ENCODE data around the gene MCHR1. TPM values are rescaled to one million over a fixed set of nuclear protein-coding genes. Genes with fewer than 3 reads are reported as not detected.

MCHR1 gene
- total and polyA plus RNA-seq, 2 of the 13 experiments (the other 11 are each of a cell fraction or from before 2014, with no cell fraction given), result 0.40 to 0.83 TPM

DNA sequence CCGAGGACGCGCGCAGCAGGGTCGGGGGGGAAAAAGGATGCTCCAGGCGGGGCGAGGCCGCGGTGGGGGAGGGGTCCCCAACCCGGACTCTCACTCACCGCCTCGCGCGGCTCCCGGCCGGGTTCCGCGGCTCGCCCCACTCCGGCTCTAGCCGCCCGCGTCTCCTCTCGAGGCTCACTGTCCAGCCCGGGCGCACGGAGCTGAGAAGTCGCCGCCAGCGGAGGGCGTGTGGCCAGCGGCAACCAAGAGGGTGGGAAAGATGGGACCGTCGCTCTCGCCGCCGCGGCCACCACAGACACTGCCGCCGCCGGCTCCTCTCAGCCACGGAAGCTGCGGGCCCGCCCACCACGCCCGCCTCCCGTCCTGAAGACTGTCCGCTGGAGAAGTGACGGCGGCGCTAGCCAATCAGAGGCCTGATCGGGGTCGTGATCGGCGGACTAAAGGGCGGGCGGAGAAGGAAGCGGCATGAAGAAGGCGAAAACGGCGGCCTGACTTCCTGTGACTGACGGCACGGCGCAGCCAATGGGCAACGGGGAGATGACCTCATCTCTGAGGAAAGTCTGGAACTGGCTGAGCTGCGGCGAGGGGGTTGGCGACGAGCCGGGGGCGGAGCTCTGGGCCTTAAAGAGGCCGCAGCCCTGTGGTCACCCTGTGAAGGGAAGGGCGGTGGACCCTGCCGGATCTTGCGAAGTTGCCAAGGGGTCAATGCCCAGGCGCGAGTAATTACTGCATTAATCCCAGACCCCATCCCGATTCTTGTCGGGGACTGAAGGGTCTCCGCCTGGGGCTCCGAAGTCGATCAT is 42.7 kb upstream of the MCHR1 start, which contains the start of gene MRTFA (continued):
- TF ChIP-seq ZSCAN12 (CRISPR knock-in tag; IDR thresholded peaks at IDR 0.05) (peak; percentile 38; the same call in 1 of the 2 replicates), THAP11 (CRISPR knock-in tag; IDR thresholded peaks at IDR 0.05) (peak; percentile 82), ZNF17 (CRISPR knock-in tag; IDR thresholded peaks at IDR 0.05) (no peak), HNRNPL (IDR thresholded peaks at IDR 0.05; ENCODE audit: low read depth, low read length) (0 out of 2 replicates have a peak, but pooled peaks have one; percentile 11), ZNF720 (CRISPR knock-in tag; IDR thresholded peaks at IDR 0.05) (no peak), PTBP1 (IDR thresholded peaks at IDR 0.05; ENCODE audit: low read depth, low read length, poor library complexity, severe bottlenecking) (no peak), U2AF2 (IDR thresholded peaks at IDR 0.05; ENCODE audit: low read depth, low read length) (no peak), NFKBIZ (CRISPR knock-in tag; IDR thresholded peaks at IDR 0.05) (no peak), ZSCAN30 (CRISPR knock-in tag; IDR thresholded peaks at IDR 0.05) (no peak), NFKB2 (CRISPR knock-in tag; IDR thresholded peaks at IDR 0.05; ENCODE audit: borderline replicate concordance) (no peak), FOXK1 (CRISPR knock-in tag; IDR thresholded peaks at IDR 0.05; ENCODE audit: borderline replicate concordance, low read depth) (peak; percentile 43; the same call in 1 of the 2 replicates), ZNF225 (CRISPR knock-in tag; IDR thresholded peaks at IDR 0.05) (no peak), IKZF1 (IDR thresholded peaks at IDR 0.05) (no peak), AKAP8 (CRISPR knock-in tag; IDR thresholded peaks at IDR 0.05) (peak; percentile 77; the same call in 1 of the 2 replicates), ZBTB21 (CRISPR knock-in tag; IDR thresholded peaks at IDR 0.05) (no peak), ZNF451 (CRISPR knock-in tag; IDR thresholded peaks at IDR 0.05) (peak; percentile 68), SMARCE1 (IDR thresholded peaks at IDR 0.05; ENCODE audit: borderline replicate concordance) (no peak), KLF9 (CRISPR knock-in tag; IDR thresholded peaks at IDR 0.05; ENCODE audit: low read depth) (no peak), FOXA3 (CRISPR knock-in tag; IDR thresholded peaks at IDR 0.05) (no peak), TGIF2 (CRISPR knock-in tag; IDR thresholded peaks at IDR 0.05) (peak; percentile 48; the same call in 1 of the 2 replicates), NCOA2 (CRISPR knock-in tag; IDR thresholded peaks at IDR 0.05) (no peak), ZNF230 (CRISPR knock-in tag; IDR thresholded peaks at IDR 0.05) (0 out of 2 replicates have a peak, but pooled peaks have one; percentile 65), CENPX (CRISPR knock-in tag; IDR thresholded peaks at IDR 0.05) (no peak), ATF1 (CRISPR knock-in tag; IDR thresholded peaks at IDR 0.05) (peak; percentile 91)
- TF ChIP-seq, protein P1, sequence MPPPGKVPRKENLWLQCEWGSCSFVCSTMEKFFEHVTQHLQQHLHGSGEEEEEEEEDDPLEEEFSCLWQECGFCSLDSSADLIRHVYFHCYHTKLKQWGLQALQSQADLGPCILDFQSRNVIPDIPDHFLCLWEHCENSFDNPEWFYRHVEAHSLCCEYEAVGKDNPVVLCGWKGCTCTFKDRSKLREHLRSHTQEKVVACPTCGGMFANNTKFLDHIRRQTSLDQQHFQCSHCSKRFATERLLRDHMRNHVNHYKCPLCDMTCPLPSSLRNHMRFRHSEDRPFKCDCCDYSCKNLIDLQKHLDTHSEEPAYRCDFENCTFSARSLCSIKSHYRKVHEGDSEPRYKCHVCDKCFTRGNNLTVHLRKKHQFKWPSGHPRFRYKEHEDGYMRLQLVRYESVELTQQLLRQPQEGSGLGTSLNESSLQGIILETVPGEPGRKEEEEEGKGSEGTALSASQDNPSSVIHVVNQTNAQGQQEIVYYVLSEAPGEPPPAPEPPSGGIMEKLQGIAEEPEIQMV (CRISPR knock-in tag; IDR thresholded peaks at IDR 0.05; ENCODE audit: low read depth), result 0 out of 2 replicates have a peak, but pooled peaks have one; percentile 25
- TF ChIP-seq, protein P2, sequence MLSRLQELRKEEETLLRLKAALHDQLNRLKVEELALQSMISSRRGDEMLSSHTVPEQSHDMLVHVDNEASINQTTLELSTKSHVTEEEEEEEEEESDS (CRISPR knock-in tag; IDR thresholded peaks at IDR 0.05; ENCODE audit: borderline replicate concordance), result no peak; the same call in 1 of the 2 replicates
- TF ChIP-seq, protein P3, sequence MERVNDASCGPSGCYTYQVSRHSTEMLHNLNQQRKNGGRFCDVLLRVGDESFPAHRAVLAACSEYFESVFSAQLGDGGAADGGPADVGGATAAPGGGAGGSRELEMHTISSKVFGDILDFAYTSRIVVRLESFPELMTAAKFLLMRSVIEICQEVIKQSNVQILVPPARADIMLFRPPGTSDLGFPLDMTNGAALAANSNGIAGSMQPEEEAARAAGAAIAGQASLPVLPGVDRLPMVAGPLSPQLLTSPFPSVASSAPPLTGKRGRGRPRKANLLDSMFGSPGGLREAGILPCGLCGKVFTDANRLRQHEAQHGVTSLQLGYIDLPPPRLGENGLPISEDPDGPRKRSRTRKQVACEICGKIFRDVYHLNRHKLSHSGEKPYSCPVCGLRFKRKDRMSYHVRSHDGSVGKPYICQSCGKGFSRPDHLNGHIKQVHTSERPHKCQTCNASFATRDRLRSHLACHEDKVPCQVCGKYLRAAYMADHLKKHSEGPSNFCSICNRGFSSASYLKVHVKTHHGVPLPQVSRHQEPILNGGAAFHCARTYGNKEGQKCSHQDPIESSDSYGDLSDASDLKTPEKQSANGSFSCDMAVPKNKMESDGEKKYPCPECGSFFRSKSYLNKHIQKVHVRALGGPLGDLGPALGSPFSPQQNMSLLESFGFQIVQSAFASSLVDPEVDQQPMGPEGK (CRISPR knock-in tag; IDR thresholded peaks at IDR 0.05), result peak; percentile 38; the same call in 1 of the 2 replicates
- TF ChIP-seq, protein P4, sequence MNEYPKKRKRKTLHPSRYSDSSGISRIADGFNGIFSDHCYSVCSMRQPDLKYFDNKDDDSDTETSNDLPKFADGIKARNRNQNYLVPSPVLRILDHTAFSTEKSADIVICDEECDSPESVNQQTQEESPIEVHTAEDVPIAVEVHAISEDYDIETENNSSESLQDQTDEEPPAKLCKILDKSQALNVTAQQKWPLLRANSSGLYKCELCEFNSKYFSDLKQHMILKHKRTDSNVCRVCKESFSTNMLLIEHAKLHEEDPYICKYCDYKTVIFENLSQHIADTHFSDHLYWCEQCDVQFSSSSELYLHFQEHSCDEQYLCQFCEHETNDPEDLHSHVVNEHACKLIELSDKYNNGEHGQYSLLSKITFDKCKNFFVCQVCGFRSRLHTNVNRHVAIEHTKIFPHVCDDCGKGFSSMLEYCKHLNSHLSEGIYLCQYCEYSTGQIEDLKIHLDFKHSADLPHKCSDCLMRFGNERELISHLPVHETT (CRISPR knock-in tag; conservative IDR thresholded peaks at IDR 0.05), result peak; percentile 57; the same call in 1 of the 2 replicates

Data from HepG2 (cell line).